Measurements from ENCODE around the gene ABCG5.

ABCG5 gene

GRCh38 chr2:43803113-43803512 is 35.5 kb downstream of the ABCG5 start:
- Histone ChIP-seq H3K27ac (no peak overlapping the region), H3K4me3 (no peak overlapping the region), H3K9me3 (no peaks in the 10 kb centered on the region), H3K27me3 (no peaks in the 10 kb centered on the region), H3K4me1 (no peaks in the 10 kb centered on the region), H3K36me3 (peaks cover 6 to 50% (median 28%) of the 10 kb centered on the region in 3 donors)
- TF ChIP-seq CTCF (IDR thresholded peaks at IDR 0.05), result no peak
- DNase-seq, result no peak
- intact Hi-C loops (cut with DNase I; ENCODE audit: low total_unique reads), result no loop called here

- no peak for DNase-seq
- H3K36me3 ChIP-seq, result peaks cover 9 to 43% (median 20%) of the 10 kb centered on the region in 3 donors
- H3K9me3 ChIP-seq, result no peaks in the 10 kb centered on the region
- no peak for TF ChIP-seq CTCF (IDR thresholded peaks at IDR 0.05)
- H3K27ac ChIP-seq, result no peak overlapping the region
- intact Hi-C loops (cut with DNase I; ENCODE audit: low total_unique reads), result no loop called here
- H3K4me1 ChIP-seq, result no peaks in the 10 kb centered on the region
- H3K27me3 ChIP-seq, result no peaks in the 10 kb centered on the region
- no peak overlapping the region for H3K4me3 ChIP-seq
These were observed 36.5 kb downstream of the ABCG5 start for GRCh38 chr2:43802135-43802534.

- Histone ChIP-seq H3K36me3 (peaks cover 8 to 42% (median 13%) of the 10 kb centered on the region in 3 donors), H3K27me3 (no peaks in the 10 kb centered on the region), H3K4me1 (no peaks in the 10 kb centered on the region), H3K27ac (no peak overlapping the region), H3K4me3 (no peak overlapping the region), H3K9me3 (no peaks in the 10 kb centered on the region)
- DNase-seq, result no peak
- intact Hi-C loops (cut with DNase I; ENCODE audit: low total_unique reads), result no loop called here
- TF ChIP-seq CTCF (IDR thresholded peaks at IDR 0.05), result no peak
These were observed 37.7 kb downstream of the ABCG5 start for GRCh38 chr2:43800894-43801293.

- intact Hi-C loops (cut with DNase I; ENCODE audit: low total_unique reads), result no loop called here
- Histone ChIP-seq H3K4me1 (no peaks in the 10 kb centered on the region), H3K27ac (no peak overlapping the region), H3K4me3 (no peak overlapping the region), H3K9me3 (no peaks in the 10 kb centered on the region), H3K27me3 (no peaks in the 10 kb centered on the region), H3K36me3 (peaks cover 15 to 35% (median 17%) of the 10 kb centered on the region in 3 donors)
- DNase-seq, result no peak
- TF ChIP-seq CTCF (IDR thresholded peaks at IDR 0.05), result peak in 1 of 2 experiments; percentile 5
These were observed 40.3 kb downstream of the ABCG5 start for GRCh38 chr2:43798300-43798699.

GRCh38 chr2:43796206-43796605 is 42.4 kb downstream of the ABCG5 start:
- TF ChIP-seq CTCF (IDR thresholded peaks at IDR 0.05), result no peak
- intact Hi-C loops (cut with DNase I; ENCODE audit: low total_unique reads), result no loop called here
- no peaks in the 10 kb centered on the region for H3K27me3 ChIP-seq
- no peak overlapping the region for H3K27ac ChIP-seq
- H3K4me3 ChIP-seq, result no peak overlapping the region
- no peaks in the 10 kb centered on the region for H3K9me3 ChIP-seq
- peaks cover 0 to 2% (median under 1%) of the 10 kb centered on the region in 4 donors for H3K4me1 ChIP-seq
- H3K36me3 ChIP-seq, result peaks cover 7 to 41% (median 24%) of the 10 kb centered on the region in 3 donors
- no peak for DNase-seq

GRCh38 chr2:43794956-43795355 is 43.7 kb downstream of the ABCG5 start:
- no peak overlapping the region for H3K27ac ChIP-seq
- H3K4me3 ChIP-seq, result no peak overlapping the region
- intact Hi-C loops (cut with DNase I; ENCODE audit: low total_unique reads), result no loop called here
- H3K27me3 ChIP-seq, result no peaks in the 10 kb centered on the region
- peaks cover 7 to 41% (median 24%) of the 10 kb centered on the region in 3 donors for H3K36me3 ChIP-seq
- no peak for TF ChIP-seq CTCF (IDR thresholded peaks at IDR 0.05)
- no peak for DNase-seq
- no peaks in the 10 kb centered on the region for H3K9me3 ChIP-seq
- peaks cover 0 to 14% (median 2%) of the 10 kb centered on the region in 4 donors for H3K4me1 ChIP-seq
